HG03196 (cell line): ENCODE measurements around the gene ALDH8A1.

Experiments used
- ATAC-seq: cut with Tn5 transposase; IDR thresholded peaks from one replicate; pipeline ENCODE4 v1.9.1; 2021; ENCODE audit not compliant: unreplicated experiment

The ALDH8A1 gene

DNA sequence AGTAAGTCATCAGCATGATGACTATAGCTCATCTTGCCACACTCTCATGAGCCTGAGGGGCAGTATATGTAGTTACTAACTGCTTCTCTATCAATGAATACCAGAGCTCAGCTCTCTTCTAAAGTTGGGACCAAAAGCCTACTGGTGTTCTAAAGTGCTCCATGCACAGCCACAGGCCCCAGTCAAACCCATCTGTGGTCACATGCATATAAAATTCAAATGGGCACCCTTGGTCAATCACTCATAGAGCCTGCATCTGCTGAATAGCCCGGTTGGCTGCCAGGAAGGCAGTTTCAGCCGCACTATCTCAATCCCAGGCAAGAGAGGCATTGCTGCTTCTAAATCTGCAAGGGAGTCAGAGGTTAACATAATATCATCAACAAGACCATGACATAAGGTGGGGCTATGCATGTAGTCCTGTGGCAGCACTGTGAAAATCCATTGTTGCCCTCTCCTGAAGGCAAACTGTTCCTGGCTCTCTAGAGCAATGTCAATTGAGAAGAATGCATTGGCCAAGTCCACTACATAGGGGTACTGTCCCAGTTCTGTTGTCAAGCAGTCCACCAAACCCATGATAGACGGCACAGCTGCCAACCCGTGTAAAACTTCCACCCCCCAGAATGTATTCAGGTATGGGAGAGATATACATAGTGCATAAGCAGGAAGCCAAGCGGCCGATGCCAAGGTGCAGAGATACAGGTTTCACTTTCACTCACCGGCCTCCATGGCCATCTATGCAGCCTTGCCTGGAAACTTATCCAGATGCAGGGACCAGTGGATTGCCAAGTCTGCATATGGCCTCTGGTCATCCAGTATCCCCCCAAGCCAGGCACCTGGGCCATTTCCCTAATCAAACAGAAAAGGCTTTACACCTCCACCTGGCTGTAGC lies 76.2 kb downstream of the ALDH8A1 start:
- peak; percentile 32 for ATAC-seq

DNA sequence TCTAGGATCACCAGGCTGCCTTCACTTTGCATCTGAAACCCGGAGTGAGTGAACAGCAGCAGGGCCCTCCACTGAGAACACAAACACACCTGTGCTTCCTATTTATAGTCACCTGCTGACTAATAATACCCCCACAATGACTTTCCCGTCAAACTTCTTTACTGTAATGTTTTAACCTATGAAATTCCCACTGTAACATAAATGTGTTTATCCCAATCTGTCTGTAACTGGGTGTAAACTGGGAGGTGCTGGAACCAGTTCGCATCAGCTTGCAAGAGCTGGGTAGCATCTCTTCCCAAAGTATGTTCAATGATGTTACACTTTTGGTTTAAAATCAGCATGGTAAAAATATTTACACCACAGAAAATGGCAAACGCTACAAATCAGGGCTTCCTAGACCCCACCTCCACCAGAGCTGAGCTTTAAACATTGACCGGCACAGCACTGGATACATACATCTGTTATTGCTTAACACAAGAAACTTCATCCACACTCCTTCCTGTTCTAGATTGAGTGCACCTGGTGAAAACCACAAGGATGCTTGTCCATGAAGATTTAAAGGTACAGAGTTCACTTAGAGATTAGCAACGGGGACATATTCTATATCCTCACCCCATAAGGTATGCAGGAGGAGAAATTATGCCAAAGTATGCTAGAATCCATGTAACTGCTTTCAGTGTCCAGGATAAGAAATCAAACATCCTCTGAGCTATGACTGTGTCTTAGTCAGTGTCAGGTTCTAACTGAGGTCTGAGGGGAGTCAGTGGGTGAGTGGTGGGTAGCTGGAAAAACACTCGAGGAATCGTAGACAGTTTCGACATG lies 79.0 kb downstream of the ALDH8A1 start:
- peak; percentile 87 for ATAC-seq

DNA sequence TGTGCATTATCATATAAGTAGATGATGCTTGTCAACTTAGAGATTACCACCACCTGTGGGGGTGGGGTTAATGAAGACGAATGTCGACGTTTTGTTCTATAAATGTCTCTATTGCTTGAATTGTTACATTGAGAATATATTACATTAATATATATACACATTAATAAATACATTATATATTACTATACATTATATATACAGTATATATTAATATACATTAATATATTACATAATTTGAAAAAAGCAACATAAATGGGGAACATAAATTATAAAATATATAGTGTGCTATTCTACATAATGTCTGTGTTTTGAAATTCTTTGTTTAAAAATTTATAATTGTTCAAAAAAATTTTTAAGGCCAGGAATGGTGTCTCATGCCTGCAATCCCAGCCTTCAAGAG lies 81.1 kb downstream of the ALDH8A1 start:
- ATAC-seq: no peak
